NCI-H510A treated with DMSO at 0.1 percent for 48 hours (cell line): ENCODE data around the gene NREP.

ENCODE experiments used
- DNase-seq: peaks from one replicate; lab custom pipeline; 2025; lab: John Stamatoyannopoulos, UW

NREP gene, protein sequence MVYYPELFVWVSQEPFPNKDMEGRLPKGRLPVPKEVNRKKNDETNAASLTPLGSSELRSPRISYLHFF

GRCh38 chr5:111756581-111757354 lies at the start of gene NREP:
Gene NREP (minus strand): TSS chr5:111757194. CDS start chr5:111755772, 1,422 bp downstream.
- peak; percentile 60 for DNase-seq

- DNase-seq: no peak
These were observed 49.8 kb upstream of the NREP start for GRCh38 chr5:111806753-111807152.

- no peak for DNase-seq
These were observed 49.2 kb upstream of the NREP start for GRCh38 chr5:111806156-111806555.

DNA sequence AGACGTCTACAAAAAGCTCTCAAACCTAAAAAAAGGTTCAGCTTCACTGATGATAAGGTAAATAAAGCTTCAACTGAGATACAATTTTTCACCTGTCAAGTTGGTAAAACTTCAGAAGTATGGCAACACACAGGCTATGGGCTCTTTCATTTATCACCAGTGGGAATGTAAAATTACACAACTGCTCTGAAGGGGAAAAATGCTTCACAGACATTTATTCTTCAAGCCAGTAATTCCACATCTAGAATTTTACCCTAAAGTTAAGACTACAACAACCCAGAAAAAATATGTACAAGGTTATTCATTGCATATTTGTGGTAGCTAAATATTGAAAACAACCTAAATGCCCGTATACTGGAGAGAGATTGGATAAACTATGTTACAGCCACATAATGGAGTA lies 48.1 kb upstream of the NREP start:
- DNase-seq: no peak

DNA sequence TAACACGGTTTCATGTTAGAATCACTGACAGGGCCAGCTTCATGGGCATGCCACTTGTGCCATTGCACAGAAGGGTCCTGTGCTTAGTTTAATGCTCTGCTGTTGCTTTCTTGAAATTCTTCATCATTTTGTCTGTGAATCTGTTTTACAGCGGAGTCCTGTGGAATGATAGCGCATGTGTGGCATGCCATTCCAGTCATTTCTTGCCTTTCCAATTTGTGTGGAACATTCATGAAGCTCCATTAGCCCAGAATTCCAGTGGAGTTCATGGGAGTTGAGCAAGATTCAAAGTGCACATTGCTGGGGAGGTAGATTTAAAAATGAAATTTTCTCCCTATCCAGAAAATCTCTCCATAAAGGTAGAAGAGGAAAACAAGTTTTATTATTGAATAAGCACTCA lies 43.4 kb upstream of the NREP start:
- DNase-seq: no peak

- no peak for DNase-seq
These were observed 38.1 kb upstream of the NREP start for GRCh38 chr5:111795142-111795541.

- DNase-seq: no peak
These were observed 35.6 kb upstream of the NREP start for GRCh38 chr5:111792471-111793058.

GRCh38 chr5:111790295-111790694 lies 33.3 kb upstream of the NREP start:
- DNase-seq: no peak

DNA sequence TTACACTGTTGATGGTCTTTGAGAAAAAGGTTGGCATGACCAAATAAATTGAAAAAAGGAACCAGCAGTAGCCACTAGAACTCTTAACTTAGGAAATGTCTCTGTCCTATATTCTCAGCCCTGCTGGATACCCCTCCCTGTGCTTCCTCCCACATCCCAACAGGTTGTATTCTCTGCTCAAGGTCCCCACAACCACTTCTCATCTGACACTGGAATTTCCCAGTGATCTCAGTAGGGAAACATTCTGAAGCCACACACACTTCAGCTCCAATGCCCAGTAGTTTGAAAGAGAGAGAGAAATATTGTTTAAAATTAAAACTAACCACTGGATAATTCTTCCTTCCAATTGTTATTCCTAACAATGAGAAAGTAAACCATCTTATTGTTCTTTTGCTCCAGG lies 30.0 kb upstream of the NREP start:
- no peak for DNase-seq

DNA sequence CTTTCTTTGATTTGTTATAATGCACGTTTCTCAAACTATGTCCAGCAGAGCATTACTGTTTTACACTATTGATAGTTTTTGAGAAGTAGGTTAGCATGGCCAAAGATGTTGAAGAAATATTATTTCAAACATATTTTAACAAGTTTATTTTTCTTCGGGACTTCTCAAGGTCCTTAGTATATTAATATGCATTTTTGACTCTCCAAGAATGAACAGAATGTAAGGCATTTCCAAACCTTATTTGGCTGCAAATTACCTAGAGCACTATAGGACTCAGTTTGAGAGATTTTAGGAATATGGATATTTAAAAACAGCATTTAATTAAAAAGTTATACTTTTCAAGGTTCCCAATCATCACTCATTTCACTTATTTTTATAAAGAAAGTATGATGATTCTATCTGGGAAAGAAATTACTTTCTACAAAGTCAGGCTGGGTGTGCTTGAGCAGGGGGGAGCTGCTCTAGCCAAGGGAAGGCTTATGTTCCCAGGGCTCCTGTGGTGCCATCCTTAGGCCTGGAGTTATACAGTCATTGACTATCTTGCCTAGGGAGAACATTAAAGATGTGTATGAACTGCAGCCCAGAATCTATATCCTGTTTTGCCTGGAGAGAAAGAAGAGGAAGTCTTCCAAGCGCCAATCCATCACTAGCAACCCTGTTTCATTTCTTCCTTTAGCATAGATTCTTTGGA lies 27.6 kb upstream of the NREP start:
- no peak for DNase-seq

GRCh38 chr5:111783537-111783936 lies 26.5 kb upstream of the NREP start:
- no peak for DNase-seq

DNA sequence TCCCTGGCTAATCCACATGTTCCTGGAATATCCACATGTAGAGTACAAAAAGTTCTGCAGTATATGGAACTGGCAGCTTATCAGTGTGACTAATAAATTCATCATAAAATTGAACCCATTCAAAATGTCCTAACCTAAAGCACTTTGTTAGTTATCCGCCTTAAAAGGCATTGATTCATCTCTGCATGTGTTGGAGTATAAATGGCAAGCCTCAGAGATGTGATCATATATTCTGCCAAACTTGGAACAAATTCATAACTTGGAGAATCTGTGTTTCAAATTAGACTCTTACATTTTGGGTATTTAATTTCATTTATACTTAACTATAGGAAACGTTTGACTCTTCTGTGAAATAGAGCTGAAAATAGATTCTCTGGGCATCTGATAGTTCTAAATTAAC lies 25.2 kb upstream of the NREP start:
- no peak for DNase-seq

DNA sequence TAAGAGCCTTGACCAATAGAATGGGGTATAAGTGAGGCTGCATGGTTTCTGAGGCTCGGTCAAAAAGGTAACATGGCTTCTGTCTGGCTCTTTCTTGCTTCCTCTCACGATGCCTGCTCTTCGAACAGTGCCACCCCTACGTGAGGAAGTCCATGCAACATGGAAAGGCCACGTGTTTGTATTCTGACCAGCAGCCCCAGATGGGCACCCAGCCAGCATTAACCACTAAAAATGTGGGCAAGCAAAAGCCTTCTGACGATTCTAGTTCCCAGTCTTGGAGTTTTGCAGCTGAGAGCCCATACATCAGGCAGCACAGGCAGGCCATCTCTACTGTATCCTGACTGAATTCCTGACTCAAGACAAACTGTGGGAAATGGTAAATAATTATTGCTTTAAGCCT lies 24.2 kb upstream of the NREP start:
- no peak for DNase-seq

DNA sequence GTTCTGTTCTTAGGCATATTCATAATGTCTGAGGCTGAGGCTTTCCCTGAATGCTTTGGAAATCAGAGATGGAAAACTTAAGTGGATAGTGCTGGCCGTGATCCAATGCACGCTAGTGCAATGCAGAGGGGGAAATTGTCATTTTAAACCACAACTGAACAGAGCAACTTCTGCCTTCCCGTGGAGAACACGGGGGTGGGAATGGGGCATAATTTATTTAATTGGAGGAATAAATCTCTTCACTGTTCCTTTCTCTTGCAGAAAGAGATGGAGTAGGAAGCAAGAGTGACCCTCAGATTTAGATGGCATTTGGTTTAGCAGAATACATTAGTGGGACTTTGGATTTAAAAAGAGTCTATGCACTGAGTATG lies 22.9 kb upstream of the NREP start:
- no peak for DNase-seq

- DNase-seq: no peak
These were observed 22.4 kb upstream of the NREP start for GRCh38 chr5:111779260-111779921.

GRCh38 chr5:111776913-111777781 lies 20.2 kb upstream of the NREP start:
- no peak for DNase-seq

DNA sequence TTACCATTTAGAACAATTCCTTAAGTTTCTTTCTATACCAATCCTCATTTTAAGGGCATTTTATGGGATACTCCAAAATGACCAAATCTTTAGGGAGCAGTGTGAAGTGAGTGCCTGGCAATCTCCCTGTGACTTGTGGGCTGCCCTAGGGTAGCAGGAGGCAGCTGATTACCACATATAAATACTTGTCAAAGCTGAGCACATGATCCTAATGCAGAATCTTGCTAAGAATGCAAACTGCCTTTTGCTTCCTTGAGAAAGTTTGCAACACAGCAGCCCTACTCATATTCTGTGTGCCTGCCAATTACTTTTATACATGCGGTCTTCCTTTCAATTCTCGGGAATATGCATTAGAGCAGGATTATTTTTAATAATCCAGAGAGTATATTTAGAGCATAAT lies 18.2 kb upstream of the NREP start:
- DNase-seq: no peak

DNA sequence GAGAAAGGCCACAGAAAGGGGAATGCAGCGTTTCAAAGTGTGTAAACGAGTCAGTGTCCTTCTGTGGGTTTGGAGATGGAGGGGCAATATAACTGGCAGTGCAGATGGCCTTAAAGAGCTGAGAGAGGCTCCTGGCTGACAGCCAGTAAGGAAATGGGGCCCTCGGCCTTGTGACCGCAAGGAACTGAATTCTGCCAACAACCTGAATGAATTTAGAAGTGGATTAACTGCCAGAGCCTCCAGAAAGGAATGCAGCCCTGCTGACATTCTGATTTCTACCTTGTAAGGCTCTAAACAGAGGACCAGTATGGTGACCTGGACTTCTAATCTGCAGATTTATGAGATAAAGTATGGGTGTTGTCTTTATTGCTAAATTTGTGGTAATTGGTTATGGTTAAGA lies 17.5 kb upstream of the NREP start:
- no peak for DNase-seq

DNA sequence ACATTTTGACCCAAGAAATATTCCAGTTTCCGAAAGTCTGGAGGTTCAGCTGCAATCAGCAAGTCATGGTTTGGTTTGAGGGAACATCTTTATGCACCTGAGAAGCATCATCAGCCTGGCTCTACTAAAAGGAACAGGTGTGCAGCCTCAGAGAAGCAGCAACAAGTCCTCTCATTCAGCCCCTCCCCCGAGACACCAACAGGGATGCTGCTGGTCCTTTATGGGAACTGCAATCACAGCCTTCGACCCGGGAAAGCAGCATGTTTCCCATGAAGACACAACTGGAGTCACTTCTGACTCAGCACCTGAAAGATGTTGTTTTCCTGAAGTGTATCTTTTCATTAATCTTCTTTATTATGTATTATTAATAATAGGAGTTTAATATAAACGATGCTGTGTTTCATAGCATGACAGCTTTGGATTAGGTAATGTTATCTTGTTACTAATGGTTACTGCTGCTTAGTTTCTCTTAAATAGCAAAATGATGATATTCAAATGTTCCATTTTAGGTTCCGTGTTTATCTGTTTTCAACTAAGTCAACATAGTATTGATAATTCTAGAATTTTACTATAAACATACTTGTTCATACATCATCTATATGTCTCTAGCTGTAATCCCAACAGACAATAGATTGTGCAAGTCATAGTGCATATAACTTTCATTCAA lies 15.6 kb upstream of the NREP start:
- no peak for DNase-seq

DNA sequence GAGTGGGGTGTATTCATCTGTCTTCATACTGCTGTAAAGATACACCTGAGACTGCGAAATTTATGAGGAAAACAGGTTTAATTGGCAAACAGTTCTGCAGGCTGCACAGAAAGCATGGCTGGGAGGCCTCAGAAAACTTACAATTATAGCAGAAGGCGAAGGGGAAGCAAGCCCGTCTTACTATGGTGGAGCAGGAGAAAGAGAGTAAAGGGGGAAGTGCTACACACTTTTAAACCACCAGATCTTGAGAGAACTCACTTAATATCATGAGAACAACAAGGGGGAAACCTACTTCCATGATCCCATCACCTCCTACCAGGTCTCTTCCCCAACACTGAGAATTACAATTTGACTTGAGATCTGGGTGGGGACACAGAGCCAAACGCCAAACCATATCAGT lies 12.5 kb upstream of the NREP start:
- DNase-seq: no peak
